Caco-2 (cell line): ENCODE measurements around the gene PAFAH1B1. TPM values are rescaled to one million over a fixed set of nuclear protein-coding genes. Genes with fewer than 3 reads are reported as not detected.

Experiments used
- BruUV-seq: library from RNA; stranded (reverse); fragments of 400-500 nt; replicated peaks from 2 replicates; lab custom pipeline; 2021; lab: Mats Ljungman, UMichigan
- CTCF ChIA-PET: fragments of 300-600 bp; sonication (Branson Sonifier 250); formaldehyde crosslinking; loops from one replicate; lab custom pipeline; 2022; ENCODE audit warnings: antibody characterized with exemption; lab: Charles Lee
- POLR2A ChIA-PET: fragments of 300-600 bp; sonication (Branson Sonifier 250); formaldehyde crosslinking; loops from one replicate; lab custom pipeline; 2022; ENCODE audit warnings: antibody characterized with exemption; lab: Charles Lee
- DNase-seq, 2 experiments: peaks; one replicate each; pipeline versions ENCODE4 v3.0.0 to v3.0.0-alpha.2; 2020 to 2022
- H3K27me3 ChIP-seq: replicated peaks from 2 replicates; pipeline ENCODE4 v1.6.0; 2011; ENCODE audit warnings: low read length; ENCODE audit not compliant: control insufficient read depth, insufficient read depth
- H3K36me3 ChIP-seq: 2 replicates; pipeline ENCODE4 v1.5.1; 2011; ENCODE audit warnings: low read length; ENCODE audit not compliant: control insufficient read depth, insufficient read depth
- H3K4me1 ChIP-seq: fragments of 250-450 bp; sonication (Bioruptor Pico); 2 replicates; pipeline ENCODE4 v1.5.1; 2020; ENCODE audit warnings: mild to moderate bottlenecking
- H3K4me3 ChIP-seq: 2 replicates; pipeline ENCODE4 v1.5.1; 2011; ENCODE audit warnings: low read depth, mild to moderate bottlenecking, control low read depth, low read length
- H3K9me3 ChIP-seq: fragments of 250-450 bp; sonication (Bioruptor Pico); 2 replicates; pipeline ENCODE4 v1.5.1; 2020; ENCODE audit warnings: mild to moderate bottlenecking, moderate library complexity
- H3K27ac Mint-ChIP-seq: one replicate; pipeline ENCODE4 v1.8.0; 2022; ENCODE audit warnings: mixed read lengths; ENCODE audit not compliant: unreplicated experiment
- H3K27me3 Mint-ChIP-seq: one replicate; pipeline ENCODE4 v1.8.0; 2022; ENCODE audit warnings: mixed read lengths; ENCODE audit not compliant: insufficient read depth, unreplicated experiment
- H3K36me3 Mint-ChIP-seq: one replicate; pipeline ENCODE4 v1.8.0; 2022; ENCODE audit warnings: mild to moderate bottlenecking, mixed read lengths; ENCODE audit not compliant: insufficient read depth, unreplicated experiment
- H3K4me1 Mint-ChIP-seq: one replicate; pipeline ENCODE4 v1.8.0; 2022; ENCODE audit warnings: low read depth, mixed read lengths; ENCODE audit not compliant: unreplicated experiment
- H3K4me3 Mint-ChIP-seq: one replicate; pipeline ENCODE4 v1.8.0; 2022; ENCODE audit warnings: mild to moderate bottlenecking, moderate library complexity, mixed read lengths; ENCODE audit not compliant: unreplicated experiment
- H3K9me3 Mint-ChIP-seq: one replicate; pipeline ENCODE4 v1.8.0; 2022; ENCODE audit warnings: mixed read lengths; ENCODE audit not compliant: unreplicated experiment
- intact Hi-C: fragments of 100-400 bp; cut with micrococcal nuclease; formaldehyde crosslinking; loops from one replicate; pipeline ENCODE4 v1.10.0; 2022; ENCODE audit not compliant: unreplicated experiment
- total RNA-seq: library from RNA; stranded (reverse); gene quantifications from 2 replicates; pipeline ENCODE4 v1.2.3, GENCODE V29; 2022
- TF ChIP-seq, protein P1 (sequence below), 2 experiments: fragments of 200-600 bp in 1 of 2; IDR thresholded peaks; 1 replicate in 1 of 2; 2 replicates in 1 of 2; pipeline versions ENCODE4 v1.5.1 to v1.8.0; 2011 to 2022; ENCODE audit warnings: antibody characterized with exemption in 1 of 2, control low read depth in 1 of 2, inconsistent platforms in 1 of 2, low read depth in 1 of 2, low read length in 1 of 2, mild to moderate bottlenecking in 1 of 2, moderate library complexity in 1 of 2; ENCODE audit not compliant: insufficient read depth in 1 of 2, severe bottlenecking in 1 of 2, unreplicated experiment in 1 of 2

PAFAH1B1 gene
- total RNA-seq, 1 experiment from 2014 or later: 141 TPM

- ChIA-PET POLR2A (interaction anchor here (0.6 kb wide), 1 partner anchor 1448 kb away, joined by 3 read pairs; no protein-coding TSS in a partner anchor), CTCF (no interaction called here)
- Mint-ChIP-seq H3K36me3 (peaks cover 82% of the 10 kb centered on the region), H3K4me3 (no peak overlapping the region), H3K27me3 (no peaks in the 10 kb centered on the region), H3K27ac (no peak overlapping the region), H3K4me1 (no peaks in the 10 kb centered on the region), H3K9me3 (no peaks in the 10 kb centered on the region)
- no peaks in the 10 kb centered on the region for H3K27me3 ChIP-seq
- no peak overlapping the region for H3K4me3 ChIP-seq
- BruUV-seq: no TSS peak
- H3K9me3 ChIP-seq: no peaks in the 10 kb centered on the region
- no peak for DNase-seq
- intact Hi-C loops: no loop called here
- no peaks in the 10 kb centered on the region for H3K4me1 ChIP-seq
- TF ChIP-seq, protein P1, sequence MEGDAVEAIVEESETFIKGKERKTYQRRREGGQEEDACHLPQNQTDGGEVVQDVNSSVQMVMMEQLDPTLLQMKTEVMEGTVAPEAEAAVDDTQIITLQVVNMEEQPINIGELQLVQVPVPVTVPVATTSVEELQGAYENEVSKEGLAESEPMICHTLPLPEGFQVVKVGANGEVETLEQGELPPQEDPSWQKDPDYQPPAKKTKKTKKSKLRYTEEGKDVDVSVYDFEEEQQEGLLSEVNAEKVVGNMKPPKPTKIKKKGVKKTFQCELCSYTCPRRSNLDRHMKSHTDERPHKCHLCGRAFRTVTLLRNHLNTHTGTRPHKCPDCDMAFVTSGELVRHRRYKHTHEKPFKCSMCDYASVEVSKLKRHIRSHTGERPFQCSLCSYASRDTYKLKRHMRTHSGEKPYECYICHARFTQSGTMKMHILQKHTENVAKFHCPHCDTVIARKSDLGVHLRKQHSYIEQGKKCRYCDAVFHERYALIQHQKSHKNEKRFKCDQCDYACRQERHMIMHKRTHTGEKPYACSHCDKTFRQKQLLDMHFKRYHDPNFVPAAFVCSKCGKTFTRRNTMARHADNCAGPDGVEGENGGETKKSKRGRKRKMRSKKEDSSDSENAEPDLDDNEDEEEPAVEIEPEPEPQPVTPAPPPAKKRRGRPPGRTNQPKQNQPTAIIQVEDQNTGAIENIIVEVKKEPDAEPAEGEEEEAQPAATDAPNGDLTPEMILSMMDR (IDR thresholded peaks at IDR 0.05; ENCODE audit: insufficient read depth in 1 of 2, low read depth in 1 of 2, low read length in 1 of 2, severe bottlenecking in 1 of 2, unreplicated experiment in 1 of 2): no peak
- peaks cover 2% of the 10 kb centered on the region for H3K36me3 ChIP-seq
These were observed 98.7 kb downstream of the PAFAH1B1 start for GRCh38 chr17:2691965-2692780.

DNA sequence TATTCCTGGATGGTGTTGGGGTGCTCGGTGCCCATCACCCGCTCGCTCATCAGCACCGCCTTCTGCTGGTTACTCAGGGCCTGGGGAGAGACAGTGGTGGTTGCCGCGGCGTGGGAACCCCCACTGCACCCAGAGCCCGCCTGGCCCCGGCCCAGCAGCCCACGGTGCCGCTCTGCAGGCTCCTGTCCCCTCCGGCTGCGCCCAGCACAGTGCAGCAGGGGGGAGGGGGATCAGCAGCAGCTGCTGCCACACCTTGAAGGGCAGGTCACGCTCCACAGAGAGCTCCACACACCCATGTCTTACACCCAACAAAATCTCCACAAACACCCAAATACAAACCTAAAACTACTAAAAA is 99.3 kb downstream of the PAFAH1B1 start:
- Histone ChIP-seq H3K36me3 (peaks cover 4% of the 10 kb centered on the region), H3K27me3 (no peaks in the 10 kb centered on the region), H3K4me1 (no peaks in the 10 kb centered on the region), H3K4me3 (no peak overlapping the region), H3K9me3 (no peaks in the 10 kb centered on the region)
- Mint-ChIP-seq H3K9me3 (no peaks in the 10 kb centered on the region), H3K4me1 (no peaks in the 10 kb centered on the region), H3K36me3 (peaks cover 82% of the 10 kb centered on the region), H3K4me3 (no peak overlapping the region), H3K27ac (no peak overlapping the region), H3K27me3 (no peaks in the 10 kb centered on the region)
- no TSS peak for BruUV-seq
- CTCF ChIA-PET: no interaction called here
- POLR2A ChIA-PET: interaction anchor here (0.6 kb wide), 1 partner anchor 1447 kb away, joined by 3 read pairs; no protein-coding TSS in a partner anchor
- intact Hi-C loops: no loop called here
- TF ChIP-seq, protein P1 (IDR thresholded peaks at IDR 0.05; ENCODE audit: insufficient read depth in 1 of 2, low read depth in 1 of 2, low read length in 1 of 2, severe bottlenecking in 1 of 2, unreplicated experiment in 1 of 2): no peak
- no peak for DNase-seq

DNA sequence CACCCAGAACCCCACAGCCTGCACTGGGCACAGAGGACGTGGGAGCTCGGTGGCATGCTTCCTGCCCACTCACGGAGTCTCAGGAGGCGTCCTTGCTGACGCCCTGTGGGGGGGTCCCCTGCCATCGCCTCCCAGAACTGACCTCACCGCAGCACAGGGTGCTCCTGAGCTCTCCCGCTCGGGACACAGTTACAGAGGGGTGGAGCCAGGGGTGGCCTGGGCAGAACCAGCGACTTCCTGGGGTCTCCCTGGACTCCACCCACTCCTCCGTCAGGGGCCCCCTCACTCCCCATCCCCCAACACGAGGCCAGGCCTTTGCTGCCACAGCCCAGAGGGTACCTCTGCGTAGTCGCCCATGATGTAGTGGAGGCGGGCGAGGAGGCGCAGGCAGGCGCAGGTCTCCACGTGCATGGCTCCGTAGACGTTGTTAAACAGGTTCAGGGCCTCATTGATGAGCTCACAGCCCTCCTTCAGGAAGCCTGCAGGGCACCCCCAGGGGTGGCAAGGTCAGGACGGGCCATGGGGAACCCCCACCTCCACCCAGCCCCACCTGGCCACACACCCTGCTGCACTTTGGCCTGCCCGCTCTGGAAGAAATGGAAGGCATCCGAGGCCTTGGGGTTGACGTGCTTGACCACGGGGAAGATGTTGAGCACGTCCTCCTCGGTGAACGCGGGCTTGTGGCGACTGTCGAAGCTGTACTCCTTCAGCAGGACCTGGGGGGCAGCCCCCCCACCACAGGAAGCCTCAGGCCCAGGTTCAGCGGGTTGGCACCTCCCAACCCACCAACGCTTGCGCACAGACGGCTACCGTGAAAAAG is 100.3 kb downstream of the PAFAH1B1 start:
- Histone ChIP-seq H3K27me3 (no peaks in the 10 kb centered on the region), H3K4me3 (no peak overlapping the region), H3K9me3 (no peaks in the 10 kb centered on the region), H3K36me3 (peaks cover 6% of the 10 kb centered on the region), H3K4me1 (no peaks in the 10 kb centered on the region)
- H3K36me3 Mint-ChIP-seq: peaks cover 82% of the 10 kb centered on the region
- no peaks in the 10 kb centered on the region for H3K27me3 Mint-ChIP-seq
- no peak overlapping the region for H3K4me3 Mint-ChIP-seq
- ChIA-PET POLR2A (interaction anchor here (0.5 kb wide), 1 partner anchor 40 kb away, joined by 6 read pairs; no protein-coding TSS in a partner anchor), CTCF (no interaction called here)
- intact Hi-C loops: no loop called here
- H3K9me3 Mint-ChIP-seq: no peaks in the 10 kb centered on the region
- TF ChIP-seq, protein P1 (IDR thresholded peaks at IDR 0.05; ENCODE audit: insufficient read depth in 1 of 2, low read depth in 1 of 2, low read length in 1 of 2, severe bottlenecking in 1 of 2, unreplicated experiment in 1 of 2): no peak
- no peak overlapping the region for H3K27ac Mint-ChIP-seq
- BruUV-seq: no TSS peak
- DNase-seq: no peak
- no peaks in the 10 kb centered on the region for H3K4me1 Mint-ChIP-seq
